ENCODE data around the gene SLC6A17.

DNA sequence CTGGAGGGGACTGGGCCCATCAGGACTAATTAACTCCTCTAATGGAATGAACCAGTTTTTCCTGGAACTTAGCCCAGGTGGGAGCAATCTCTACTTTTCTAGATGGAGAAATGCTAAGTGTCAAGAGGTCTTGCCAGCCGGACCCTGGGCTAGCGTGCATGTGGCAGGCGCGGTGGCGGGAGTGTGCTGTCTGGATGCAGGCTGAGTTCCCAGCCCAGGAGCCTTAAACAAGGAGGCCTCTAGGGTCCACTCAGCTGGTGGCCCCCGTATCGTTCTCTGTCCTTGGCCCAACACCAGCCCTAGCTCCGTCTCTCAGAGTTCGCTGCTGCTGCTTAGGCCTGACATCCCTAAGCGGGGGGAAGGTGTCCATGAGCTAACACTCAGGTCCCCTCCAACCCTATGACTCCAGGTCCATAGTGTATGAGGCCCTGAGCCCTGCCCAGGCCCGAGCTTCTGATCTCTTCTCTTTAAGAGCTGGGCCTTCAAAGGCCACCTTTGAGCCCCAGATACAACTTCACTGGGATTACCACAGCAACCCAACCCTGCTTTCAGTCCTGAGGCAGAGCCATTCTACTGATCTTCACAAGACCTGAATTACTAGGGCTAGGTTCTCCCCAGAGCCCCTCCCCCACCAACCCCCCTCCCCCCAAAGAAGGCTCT lies 56.1 kb downstream of the SLC6A17 start:
- no peak for TF ChIP-seq TAF1 (IDR thresholded peaks at IDR 0.05; ENCODE audit: low read depth)
- TF ChIP-seq, protein P1, sequence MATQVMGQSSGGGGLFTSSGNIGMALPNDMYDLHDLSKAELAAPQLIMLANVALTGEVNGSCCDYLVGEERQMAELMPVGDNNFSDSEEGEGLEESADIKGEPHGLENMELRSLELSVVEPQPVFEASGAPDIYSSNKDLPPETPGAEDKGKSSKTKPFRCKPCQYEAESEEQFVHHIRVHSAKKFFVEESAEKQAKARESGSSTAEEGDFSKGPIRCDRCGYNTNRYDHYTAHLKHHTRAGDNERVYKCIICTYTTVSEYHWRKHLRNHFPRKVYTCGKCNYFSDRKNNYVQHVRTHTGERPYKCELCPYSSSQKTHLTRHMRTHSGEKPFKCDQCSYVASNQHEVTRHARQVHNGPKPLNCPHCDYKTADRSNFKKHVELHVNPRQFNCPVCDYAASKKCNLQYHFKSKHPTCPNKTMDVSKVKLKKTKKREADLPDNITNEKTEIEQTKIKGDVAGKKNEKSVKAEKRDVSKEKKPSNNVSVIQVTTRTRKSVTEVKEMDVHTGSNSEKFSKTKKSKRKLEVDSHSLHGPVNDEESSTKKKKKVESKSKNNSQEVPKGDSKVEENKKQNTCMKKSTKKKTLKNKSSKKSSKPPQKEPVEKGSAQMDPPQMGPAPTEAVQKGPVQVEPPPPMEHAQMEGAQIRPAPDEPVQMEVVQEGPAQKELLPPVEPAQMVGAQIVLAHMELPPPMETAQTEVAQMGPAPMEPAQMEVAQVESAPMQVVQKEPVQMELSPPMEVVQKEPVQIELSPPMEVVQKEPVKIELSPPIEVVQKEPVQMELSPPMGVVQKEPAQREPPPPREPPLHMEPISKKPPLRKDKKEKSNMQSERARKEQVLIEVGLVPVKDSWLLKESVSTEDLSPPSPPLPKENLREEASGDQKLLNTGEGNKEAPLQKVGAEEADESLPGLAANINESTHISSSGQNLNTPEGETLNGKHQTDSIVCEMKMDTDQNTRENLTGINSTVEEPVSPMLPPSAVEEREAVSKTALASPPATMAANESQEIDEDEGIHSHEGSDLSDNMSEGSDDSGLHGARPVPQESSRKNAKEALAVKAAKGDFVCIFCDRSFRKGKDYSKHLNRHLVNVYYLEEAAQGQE (IDR thresholded peaks at IDR 0.05; ENCODE audit: low read depth): no peak
- TF ChIP-seq, protein P2, sequence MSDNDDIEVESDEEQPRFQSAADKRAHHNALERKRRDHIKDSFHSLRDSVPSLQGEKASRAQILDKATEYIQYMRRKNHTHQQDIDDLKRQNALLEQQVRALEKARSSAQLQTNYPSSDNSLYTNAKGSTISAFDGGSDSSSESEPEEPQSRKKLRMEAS (IDR thresholded peaks at IDR 0.05): no peak
- TF ChIP-seq RAD21 (IDR thresholded peaks at IDR 0.05; ENCODE audit: low read depth): no peak
- TF ChIP-seq CEBPB (IDR thresholded peaks at IDR 0.05): no peak
- no peak for TF ChIP-seq EP300 (IDR thresholded peaks at IDR 0.05; ENCODE audit: borderline replicate concordance)
- TF ChIP-seq FOXM1 (IDR thresholded peaks at IDR 0.05; ENCODE audit: borderline replicate concordance, low read depth): no peak
- TF ChIP-seq TEAD4 (IDR thresholded peaks at IDR 0.05): no peak
- no peak for TF ChIP-seq CREB1 (IDR thresholded peaks at IDR 0.05; ENCODE audit: low read depth)
- TF ChIP-seq, protein P3, sequence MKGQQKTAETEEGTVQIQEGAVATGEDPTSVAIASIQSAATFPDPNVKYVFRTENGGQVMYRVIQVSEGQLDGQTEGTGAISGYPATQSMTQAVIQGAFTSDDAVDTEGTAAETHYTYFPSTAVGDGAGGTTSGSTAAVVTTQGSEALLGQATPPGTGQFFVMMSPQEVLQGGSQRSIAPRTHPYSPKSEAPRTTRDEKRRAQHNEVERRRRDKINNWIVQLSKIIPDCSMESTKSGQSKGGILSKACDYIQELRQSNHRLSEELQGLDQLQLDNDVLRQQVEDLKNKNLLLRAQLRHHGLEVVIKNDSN (IDR thresholded peaks at IDR 0.05): no peak
- TF ChIP-seq NFIC (IDR thresholded peaks at IDR 0.05): no peak
- TF ChIP-seq YY1 (IDR thresholded peaks at IDR 0.05; ENCODE audit: low read depth): no peak
- no peak for TF ChIP-seq EGR1 (IDR thresholded peaks at IDR 0.05)
- TF ChIP-seq ZBTB7A (IDR thresholded peaks at IDR 0.05; ENCODE audit: low read depth): no peak

Measured in Ishikawa (cell line).